ENCODE results near the gene RYK. TPM values are rescaled to one million over a fixed set of nuclear protein-coding genes. Genes with fewer than 3 reads are reported as not detected.

RYK gene
- polyA plus RNA-seq, 1 donor (not counting 4 experiments of a cell fraction or from before 2014, with no cell fraction given): 82.1 TPM

DNA sequence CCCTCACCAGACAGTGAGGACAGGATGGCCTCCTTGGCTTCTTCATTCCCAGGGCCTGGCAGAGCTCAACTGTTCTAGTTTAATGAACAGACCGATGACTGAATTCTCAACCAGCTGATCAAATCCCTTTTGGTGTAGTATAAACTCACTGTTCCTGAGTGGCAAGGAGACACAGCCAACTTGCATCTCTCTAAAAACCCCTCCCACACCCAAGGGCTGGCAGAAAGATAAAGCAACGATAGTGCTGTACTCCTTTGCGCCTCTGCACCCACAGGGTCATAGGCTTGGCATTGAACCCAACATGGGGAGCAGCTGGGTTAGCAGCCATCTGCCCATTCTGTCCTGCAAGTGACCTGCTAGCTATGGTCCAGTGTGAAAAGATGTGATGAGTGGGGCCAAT, 103.2 kb downstream of the RYK start:
- no peak for DNase-seq (ENCODE audit: low read depth, low spot score)
- Histone ChIP-seq H2AFZ (ENCODE audit: control insufficient read depth, low read length) (no peak overlapping the region), H3K4me1 (ENCODE audit: control insufficient read depth, extremely low read depth, insufficient read depth, low read length) (no peaks in the 10 kb centered on the region), H3K79me2 (ENCODE audit: control insufficient read depth, insufficient read depth, low read length) (no peaks in the 10 kb centered on the region), H3K4me2 (ENCODE audit: control insufficient read depth, extremely low read depth, insufficient read depth, low read depth, low read length) (no peak overlapping the region), H4K20me1 (ENCODE audit: control insufficient read depth, extremely low read depth, insufficient read depth, low read length) (no peaks in the 10 kb centered on the region), H3K27ac (ENCODE audit: control insufficient read depth, insufficient read depth, low read length) (no peak overlapping the region), H3K9ac (ENCODE audit: control insufficient read depth, extremely low read depth, insufficient read depth, low read length) (no peak overlapping the region), H3K36me3 (ENCODE audit: control insufficient read depth in 2 of 2, extremely low read depth in 1 of 2, insufficient read depth in 2 of 2, low read length in 2 of 2) (peaks cover 5 to 7% of the 10 kb centered on the region in 2 experiments), H3K9me1 (ENCODE audit: control insufficient read depth, extremely low read depth, insufficient read depth, low read length) (no peaks in the 10 kb centered on the region), H3K4me3 (ENCODE audit: control insufficient read depth in 2 of 3, extremely low read depth in 1 of 3, insufficient read depth in 2 of 3, low read depth in 1 of 3, low read length in 3 of 3) (no peak overlapping the region), H3K27me3 (ENCODE audit: control insufficient read depth, extremely low read depth, insufficient read depth, low read length) (no peaks in the 10 kb centered on the region), H3K9me3 (ENCODE audit: control insufficient read depth, low read depth, low read length) (no peaks in the 10 kb centered on the region)
- dilution Hi-C loops (cut with MboI; ENCODE audit: extremely low pct_ligation_motif_present, low sequenced_read_pairs): no loop called here
- FAIRE-seq: no peak
- TF ChIP-seq EZH2 (IDR thresholded peaks at IDR 0.05; ENCODE audit: low read length): no peak
- TF ChIP-seq, protein P1, sequence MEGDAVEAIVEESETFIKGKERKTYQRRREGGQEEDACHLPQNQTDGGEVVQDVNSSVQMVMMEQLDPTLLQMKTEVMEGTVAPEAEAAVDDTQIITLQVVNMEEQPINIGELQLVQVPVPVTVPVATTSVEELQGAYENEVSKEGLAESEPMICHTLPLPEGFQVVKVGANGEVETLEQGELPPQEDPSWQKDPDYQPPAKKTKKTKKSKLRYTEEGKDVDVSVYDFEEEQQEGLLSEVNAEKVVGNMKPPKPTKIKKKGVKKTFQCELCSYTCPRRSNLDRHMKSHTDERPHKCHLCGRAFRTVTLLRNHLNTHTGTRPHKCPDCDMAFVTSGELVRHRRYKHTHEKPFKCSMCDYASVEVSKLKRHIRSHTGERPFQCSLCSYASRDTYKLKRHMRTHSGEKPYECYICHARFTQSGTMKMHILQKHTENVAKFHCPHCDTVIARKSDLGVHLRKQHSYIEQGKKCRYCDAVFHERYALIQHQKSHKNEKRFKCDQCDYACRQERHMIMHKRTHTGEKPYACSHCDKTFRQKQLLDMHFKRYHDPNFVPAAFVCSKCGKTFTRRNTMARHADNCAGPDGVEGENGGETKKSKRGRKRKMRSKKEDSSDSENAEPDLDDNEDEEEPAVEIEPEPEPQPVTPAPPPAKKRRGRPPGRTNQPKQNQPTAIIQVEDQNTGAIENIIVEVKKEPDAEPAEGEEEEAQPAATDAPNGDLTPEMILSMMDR (optimal IDR thresholded peaks at IDR 0.05 in 1 of 3, IDR thresholded peaks at IDR 0.05 in 1 of 3, conservative IDR thresholded peaks at IDR 0.05 in 1 of 3; ENCODE audit: extremely low read depth in 1 of 3, insufficient read depth in 2 of 3, low read length in 3 of 3): no peak

DNA sequence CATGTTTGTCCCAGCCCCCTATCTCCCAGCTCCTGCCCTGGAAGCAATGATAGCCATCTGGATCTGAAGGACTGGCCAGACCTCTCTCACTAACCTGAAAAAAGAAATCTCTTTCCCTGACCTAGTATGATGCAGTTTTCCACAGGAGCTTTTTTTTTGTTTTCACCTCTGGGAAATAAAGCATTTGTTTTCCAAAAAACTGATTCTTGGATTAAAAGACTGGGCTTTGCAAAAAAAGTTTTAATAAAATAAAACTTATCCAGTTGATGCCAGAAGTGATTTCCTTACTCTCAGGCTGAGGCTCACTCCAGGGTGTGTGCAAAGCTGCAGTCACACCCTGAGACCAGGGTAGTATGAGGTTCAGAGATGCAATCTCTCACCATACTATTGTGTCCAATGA, 104.0 kb downstream of the RYK start:
- DNase-seq (ENCODE audit: low read depth, low spot score) (no peak), FAIRE-seq (no peak)
- TF ChIP-seq, protein P1 (optimal IDR thresholded peaks at IDR 0.05 in 1 of 3, IDR thresholded peaks at IDR 0.05 in 1 of 3, conservative IDR thresholded peaks at IDR 0.05 in 1 of 3; ENCODE audit: extremely low read depth in 1 of 3, insufficient read depth in 2 of 3, low read length in 3 of 3): no peak
- no peak for TF ChIP-seq EZH2 (IDR thresholded peaks at IDR 0.05; ENCODE audit: low read length)
- no peak overlapping the region for H3K4me2 ChIP-seq (ENCODE audit: control insufficient read depth, extremely low read depth, insufficient read depth, low read depth, low read length)
- H4K20me1 ChIP-seq (ENCODE audit: control insufficient read depth, extremely low read depth, insufficient read depth, low read length): no peaks in the 10 kb centered on the region
- H2AFZ ChIP-seq (ENCODE audit: control insufficient read depth, low read length): no peak overlapping the region
- no peaks in the 10 kb centered on the region for H3K4me1 ChIP-seq (ENCODE audit: control insufficient read depth, extremely low read depth, insufficient read depth, low read length)
- H3K27me3 ChIP-seq (ENCODE audit: control insufficient read depth, extremely low read depth, insufficient read depth, low read length): no peaks in the 10 kb centered on the region
- no peak overlapping the region for H3K27ac ChIP-seq (ENCODE audit: control insufficient read depth, insufficient read depth, low read length)
- H3K9me3 ChIP-seq (ENCODE audit: control insufficient read depth, low read depth, low read length): no peaks in the 10 kb centered on the region
- H3K79me2 ChIP-seq (ENCODE audit: control insufficient read depth, insufficient read depth, low read length): no peaks in the 10 kb centered on the region
- no peaks in the 10 kb centered on the region for H3K9me1 ChIP-seq (ENCODE audit: control insufficient read depth, extremely low read depth, insufficient read depth, low read length)
- no peak overlapping the region for H3K9ac ChIP-seq (ENCODE audit: control insufficient read depth, extremely low read depth, insufficient read depth, low read length)
- no peak overlapping the region for H3K4me3 ChIP-seq (ENCODE audit: control insufficient read depth in 2 of 3, extremely low read depth in 1 of 3, insufficient read depth in 2 of 3, low read depth in 1 of 3, low read length in 3 of 3)
- peaks cover 5% of the 10 kb centered on the region in 2 experiments for H3K36me3 ChIP-seq (ENCODE audit: control insufficient read depth in 2 of 2, extremely low read depth in 1 of 2, insufficient read depth in 2 of 2, low read length in 2 of 2)
- dilution Hi-C loops (cut with MboI; ENCODE audit: extremely low pct_ligation_motif_present, low sequenced_read_pairs): no loop called here
